OCI-LY1 (cell line): ENCODE results near the gene NUDC.

Experiments used
- H2AFZ ChIP-seq: fragments of 200-600 bp; sonication (generic), shearing (Covaris generic); 2 replicates; pipeline ENCODE4 v1.6.0; 2014; ENCODE audit warnings: antibody characterized with exemption, mild to moderate bottlenecking, low read length
- H3F3A ChIP-seq: fragments of 200-600 bp; sonication (generic), shearing (Covaris generic); 2 replicates; pipeline ENCODE4 v1.6.0; 2014; ENCODE audit warnings: mild to moderate bottlenecking, antibody characterized with exemption, low read length, moderate library complexity; ENCODE audit not compliant: insufficient read depth
- H3K27ac ChIP-seq: fragments of 200-600 bp; sonication (generic); 2 replicates; pipeline ENCODE4 v1.5.1; 2014; ENCODE audit warnings: low read length, mixed run types, mild to moderate bottlenecking, low read depth; ENCODE audit not compliant: poor library complexity, severe bottlenecking
- H3K27me3 ChIP-seq: fragments of 200-600 bp; sonication (generic); 2 replicates; pipeline ENCODE4 v1.6.0; 2014; ENCODE audit warnings: antibody characterized with exemption, mild to moderate bottlenecking, low read length, moderate library complexity; ENCODE audit not compliant: insufficient read depth
- H3K36me3 ChIP-seq: fragments of 200-600 bp; sonication (generic); 2 replicates; pipeline ENCODE4 v1.6.1; 2014; ENCODE audit warnings: mild to moderate bottlenecking, antibody characterized with exemption, low read length, moderate library complexity, mixed read lengths; ENCODE audit not compliant: insufficient read depth
- H3K4me1 ChIP-seq: fragments of 200-600 bp; sonication (generic); 2 replicates; pipeline ENCODE4 v1.5.1; 2014; ENCODE audit warnings: mild to moderate bottlenecking, low read length, moderate library complexity; ENCODE audit not compliant: insufficient read depth, severe bottlenecking
- H3K4me2 ChIP-seq: fragments of 200-600 bp; sonication (generic), shearing (Covaris generic); 2 replicates; pipeline ENCODE4 v1.6.1; 2014; ENCODE audit warnings: low read length
- H3K4me3 ChIP-seq: fragments of 200-600 bp; sonication (generic); 2 replicates; pipeline ENCODE4 v1.5.1; 2014; ENCODE audit warnings: low read length, low read depth, mild to moderate bottlenecking, mixed read lengths; ENCODE audit not compliant: poor library complexity, severe bottlenecking
- H3K79me2 ChIP-seq: fragments of 200-600 bp; shearing (Covaris generic); 2 replicates; pipeline ENCODE4 v1.6.1; 2016; ENCODE audit warnings: mixed run types, low read length, mixed read lengths; ENCODE audit not compliant: insufficient read depth
- H3K9ac ChIP-seq: fragments of 200-600 bp; sonication (generic), shearing (Covaris generic); 2 replicates; pipeline ENCODE4 v1.6.1; 2014; ENCODE audit warnings: mild to moderate bottlenecking, low read length, mixed read lengths
- H3K9me2 ChIP-seq: fragments of 200-600 bp; sonication (generic), shearing (Covaris generic); 2 replicates; pipeline ENCODE4 v1.6.1; 2014; ENCODE audit warnings: low read depth, mild to moderate bottlenecking, low read length, mixed read lengths
- H3K9me3 ChIP-seq: fragments of 200-600 bp; shearing (Covaris generic); 2 replicates; pipeline ENCODE4 v1.6.1; 2014; ENCODE audit warnings: low read length, mixed read lengths
- H4K20me1 ChIP-seq: fragments of 200-600 bp; sonication (generic), shearing (Covaris generic); 2 replicates; pipeline ENCODE4 v1.6.0; 2016; ENCODE audit warnings: mild to moderate bottlenecking, low read length; ENCODE audit not compliant: insufficient read depth
- EZH2 ChIP-seq: fragments of 200-600 bp; sonication (generic), shearing (Covaris generic); IDR thresholded peaks from 2 replicates; pipeline ENCODE4 v1.8.0; 2017; ENCODE audit warnings: borderline replicate concordance, mixed run types, mild to moderate bottlenecking, antibody characterized with exemption, low read length, moderate library complexity, mixed read lengths
- TF ChIP-seq, protein P1 (sequence below): fragments of 200-600 bp; sonication (generic), shearing (Covaris generic); IDR thresholded peaks from 2 replicates; pipeline ENCODE4 v1.5.1; 2017; ENCODE audit warnings: mild to moderate bottlenecking, antibody characterized with exemption, low read length, moderate library complexity, mixed read lengths

Gene NUDC

DNA sequence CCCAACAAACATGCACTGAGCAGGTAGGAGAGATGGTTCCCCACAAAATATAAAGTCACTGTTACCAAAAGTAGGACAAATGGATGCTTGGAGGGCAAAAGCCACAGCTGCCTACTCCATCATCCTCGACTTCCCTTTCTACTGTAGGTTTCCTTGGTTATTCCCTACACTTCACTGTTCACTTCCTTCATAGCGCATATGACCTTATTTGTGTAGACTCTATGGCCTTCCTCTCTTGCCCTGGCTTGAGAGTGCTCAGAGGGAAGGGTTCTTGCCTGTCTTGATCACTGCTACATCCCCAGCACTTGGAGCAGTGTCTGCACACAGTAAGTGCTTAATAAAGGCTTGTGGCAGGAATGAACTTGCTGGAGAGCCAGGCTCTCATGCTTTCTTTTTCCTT, 57.4 kb downstream of the NUDC start:
- no peak overlapping the region for H3K9ac ChIP-seq
- no peaks in the 10 kb centered on the region for H3F3A ChIP-seq
- H3K4me2 ChIP-seq, result no peak overlapping the region
- no peaks in the 10 kb centered on the region for H3K27me3 ChIP-seq
- H3K9me3 ChIP-seq, result no peaks in the 10 kb centered on the region
- no peak for TF ChIP-seq EZH2
- TF ChIP-seq, protein P1, sequence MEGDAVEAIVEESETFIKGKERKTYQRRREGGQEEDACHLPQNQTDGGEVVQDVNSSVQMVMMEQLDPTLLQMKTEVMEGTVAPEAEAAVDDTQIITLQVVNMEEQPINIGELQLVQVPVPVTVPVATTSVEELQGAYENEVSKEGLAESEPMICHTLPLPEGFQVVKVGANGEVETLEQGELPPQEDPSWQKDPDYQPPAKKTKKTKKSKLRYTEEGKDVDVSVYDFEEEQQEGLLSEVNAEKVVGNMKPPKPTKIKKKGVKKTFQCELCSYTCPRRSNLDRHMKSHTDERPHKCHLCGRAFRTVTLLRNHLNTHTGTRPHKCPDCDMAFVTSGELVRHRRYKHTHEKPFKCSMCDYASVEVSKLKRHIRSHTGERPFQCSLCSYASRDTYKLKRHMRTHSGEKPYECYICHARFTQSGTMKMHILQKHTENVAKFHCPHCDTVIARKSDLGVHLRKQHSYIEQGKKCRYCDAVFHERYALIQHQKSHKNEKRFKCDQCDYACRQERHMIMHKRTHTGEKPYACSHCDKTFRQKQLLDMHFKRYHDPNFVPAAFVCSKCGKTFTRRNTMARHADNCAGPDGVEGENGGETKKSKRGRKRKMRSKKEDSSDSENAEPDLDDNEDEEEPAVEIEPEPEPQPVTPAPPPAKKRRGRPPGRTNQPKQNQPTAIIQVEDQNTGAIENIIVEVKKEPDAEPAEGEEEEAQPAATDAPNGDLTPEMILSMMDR, result no peak
- no peaks in the 10 kb centered on the region for H3K4me1 ChIP-seq
- no peaks in the 10 kb centered on the region for H3K36me3 ChIP-seq
- H3K9me2 ChIP-seq, result no peaks in the 10 kb centered on the region
- H4K20me1 ChIP-seq, result no peaks in the 10 kb centered on the region
- H3K27ac ChIP-seq, result no peak overlapping the region
- H3K79me2 ChIP-seq, result no peaks in the 10 kb centered on the region
- no peak overlapping the region for H3K4me3 ChIP-seq
- no peak overlapping the region for H2AFZ ChIP-seq

DNA sequence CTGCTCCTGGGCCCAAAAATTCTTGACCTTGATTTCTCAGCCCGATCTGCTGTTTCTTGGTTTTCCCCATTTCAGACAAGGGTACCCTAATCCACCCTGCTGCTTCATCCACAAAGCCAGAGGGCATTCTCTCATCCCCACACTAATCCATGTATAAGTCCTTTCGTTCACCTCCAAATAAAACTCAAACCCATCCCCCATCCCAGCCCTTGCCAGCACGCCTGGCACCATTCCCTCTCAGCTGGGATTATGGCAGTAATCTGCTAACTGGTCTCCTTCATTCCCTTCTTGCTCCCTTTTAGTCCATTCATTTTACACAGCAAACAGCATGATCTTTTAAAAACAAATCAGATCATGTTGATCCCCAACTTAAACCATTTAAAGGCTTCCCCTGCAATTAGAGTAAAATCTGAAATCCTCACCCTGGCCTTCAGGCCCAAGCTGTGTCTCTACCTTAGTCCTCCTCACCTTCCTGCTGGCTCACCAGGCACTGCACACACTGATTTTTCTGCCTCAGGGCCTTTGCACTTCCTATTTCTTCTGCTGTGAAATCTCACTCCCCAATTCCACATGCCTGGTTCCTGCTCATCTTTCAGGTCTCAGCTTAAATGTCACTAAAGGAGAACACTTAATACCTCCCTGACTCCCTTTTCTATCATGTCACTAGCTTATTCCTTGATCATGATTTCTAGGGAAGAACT, 59.8 kb downstream of the NUDC start:
- Histone ChIP-seq H3K27me3 (no peaks in the 10 kb centered on the region), H3K9me3 (no peaks in the 10 kb centered on the region), H3K9ac (no peak overlapping the region), H3K9me2 (no peaks in the 10 kb centered on the region), H3K4me3 (no peak overlapping the region), H4K20me1 (no peaks in the 10 kb centered on the region), H2AFZ (no peak overlapping the region), H3K4me2 (no peak overlapping the region), H3F3A (no peaks in the 10 kb centered on the region), H3K79me2 (no peaks in the 10 kb centered on the region), H3K27ac (no peak overlapping the region), H3K4me1 (no peaks in the 10 kb centered on the region), H3K36me3 (no peaks in the 10 kb centered on the region)
- TF ChIP-seq EZH2, result no peak

DNA sequence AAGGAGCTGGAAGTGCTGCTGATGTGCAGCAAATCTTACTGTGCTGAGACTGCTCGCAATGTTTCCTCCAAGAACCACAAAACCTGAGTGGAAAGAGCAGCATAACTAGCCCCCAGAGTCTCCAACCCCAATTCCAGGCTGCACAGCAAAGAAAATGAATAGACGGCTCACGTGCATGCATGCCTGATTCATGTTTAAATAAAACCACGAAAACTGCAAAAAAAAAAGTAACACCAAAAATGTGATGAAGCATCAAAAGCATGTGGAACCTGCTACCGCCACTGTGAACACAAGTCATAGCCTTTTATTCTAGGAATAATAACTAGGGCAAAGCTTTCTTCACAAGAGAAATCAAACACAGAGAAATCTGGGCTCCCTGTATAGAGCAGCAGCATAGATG, 62.3 kb downstream of the NUDC start:
- no peak overlapping the region for H2AFZ ChIP-seq
- no peaks in the 10 kb centered on the region for H3K27me3 ChIP-seq
- H3K27ac ChIP-seq, result no peak overlapping the region
- no peak overlapping the region for H3K4me3 ChIP-seq
- no peaks in the 10 kb centered on the region for H3K9me3 ChIP-seq
- no peaks in the 10 kb centered on the region for H3K9me2 ChIP-seq
- no peak overlapping the region for H3K9ac ChIP-seq
- H3K4me1 ChIP-seq, result no peaks in the 10 kb centered on the region
- no peaks in the 10 kb centered on the region for H3F3A ChIP-seq
- H3K4me2 ChIP-seq, result no peak overlapping the region
- H3K79me2 ChIP-seq, result no peaks in the 10 kb centered on the region
- no peak for TF ChIP-seq EZH2
- TF ChIP-seq, protein P1, result no peak
- no peaks in the 10 kb centered on the region for H4K20me1 ChIP-seq
- H3K36me3 ChIP-seq, result no peaks in the 10 kb centered on the region

DNA sequence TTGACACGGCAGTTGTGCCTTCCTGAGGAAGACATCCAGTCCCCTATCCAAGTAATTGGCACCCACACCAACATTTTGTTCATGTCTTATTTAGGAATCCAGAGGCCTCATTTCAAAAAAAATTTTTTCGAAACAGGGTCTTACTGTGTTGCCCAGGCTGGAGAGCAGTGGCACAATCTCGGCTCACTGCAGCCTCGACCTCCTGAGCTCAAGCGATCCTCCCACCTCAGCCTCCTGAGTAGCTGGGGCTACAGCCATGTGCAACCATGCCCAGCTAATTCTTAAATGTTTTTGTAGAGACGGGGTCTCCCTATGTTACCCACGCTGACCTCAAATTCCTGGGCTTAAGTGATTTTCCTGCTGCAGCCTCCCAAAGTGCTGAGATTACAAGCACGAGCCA, 62.7 kb downstream of the NUDC start:
- Histone ChIP-seq H3K4me3 (no peak overlapping the region), H3K36me3 (no peaks in the 10 kb centered on the region), H4K20me1 (no peaks in the 10 kb centered on the region), H3K4me1 (no peaks in the 10 kb centered on the region), H3K27me3 (no peaks in the 10 kb centered on the region), H3K9ac (no peak overlapping the region), H3K4me2 (no peak overlapping the region), H3K9me3 (no peaks in the 10 kb centered on the region), H2AFZ (no peak overlapping the region), H3K9me2 (no peaks in the 10 kb centered on the region), H3K79me2 (no peaks in the 10 kb centered on the region), H3F3A (no peaks in the 10 kb centered on the region), H3K27ac (no peak overlapping the region)
- TF ChIP-seq EZH2, result no peak
- TF ChIP-seq, protein P1, result no peak
